ENCODE results near the gene OTX1.
A peak's percentile ranks its signal among the peaks of the same experiment; 100 is the strongest.
"Not testable (repeated sequence)": the region's sequence is repeated elsewhere in the genome, so short reads cannot be mapped to it uniquely, and the experiment has no call there.

Gene OTX1

DNA sequence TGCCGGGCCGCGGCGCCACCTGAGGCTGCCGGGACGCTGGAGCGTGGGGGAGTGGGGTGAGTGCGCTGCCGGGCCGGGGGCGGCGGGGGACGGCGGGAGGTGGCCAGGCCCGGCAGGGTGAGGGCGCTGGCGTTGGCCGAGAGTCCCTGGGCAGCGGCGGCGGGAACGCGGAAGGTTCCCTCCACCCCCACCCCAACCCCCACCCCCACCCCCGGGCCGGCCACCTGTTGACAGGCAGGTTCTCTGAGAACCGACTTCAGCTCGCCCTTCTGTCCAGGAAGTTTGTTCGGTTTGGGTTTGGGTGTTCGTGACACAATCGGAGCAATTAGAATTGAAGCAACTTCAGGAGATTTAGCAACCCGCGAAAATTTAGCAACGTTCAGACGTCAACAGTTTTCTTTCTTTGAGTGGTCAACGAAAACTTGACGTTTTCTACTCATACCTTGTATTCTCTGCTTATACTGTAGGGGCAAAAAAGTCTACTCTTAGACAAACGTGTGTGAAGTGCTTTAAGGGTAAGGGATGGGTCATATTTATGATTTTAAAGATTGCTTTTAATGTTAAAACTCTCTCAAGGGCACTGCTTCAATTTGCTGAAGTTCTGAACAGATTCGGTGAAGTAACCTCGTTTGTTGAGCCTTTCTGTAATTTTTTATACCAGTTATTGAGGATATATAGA lies 9.3 kb downstream of the OTX1 start:
- DNase-seq = no peak

DNA sequence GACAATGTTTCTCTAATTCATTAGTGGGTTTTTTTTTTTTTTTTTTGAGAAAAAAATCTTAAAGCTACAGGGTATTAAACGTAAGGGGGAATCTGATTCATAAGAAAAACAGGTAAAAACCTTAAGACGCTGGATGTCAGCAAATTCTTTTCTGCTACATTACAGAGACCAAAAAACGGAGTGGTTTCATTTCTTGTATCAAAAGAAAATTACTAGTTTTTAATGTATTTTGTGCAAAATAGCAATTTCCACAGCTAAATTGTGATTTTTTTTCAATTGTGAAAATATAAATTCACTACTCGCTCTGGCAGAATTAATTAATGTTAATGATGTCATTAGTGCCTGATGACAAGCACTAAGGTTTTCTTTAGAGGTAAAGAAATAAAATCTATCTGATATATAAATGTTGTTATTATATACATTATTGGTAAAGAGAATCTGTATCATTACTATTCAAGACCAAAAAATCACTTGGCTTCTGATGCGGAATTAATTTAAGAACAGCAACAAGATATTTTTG lies 9.9 kb downstream of the OTX1 start:
- DNase-seq = no peak

DNA sequence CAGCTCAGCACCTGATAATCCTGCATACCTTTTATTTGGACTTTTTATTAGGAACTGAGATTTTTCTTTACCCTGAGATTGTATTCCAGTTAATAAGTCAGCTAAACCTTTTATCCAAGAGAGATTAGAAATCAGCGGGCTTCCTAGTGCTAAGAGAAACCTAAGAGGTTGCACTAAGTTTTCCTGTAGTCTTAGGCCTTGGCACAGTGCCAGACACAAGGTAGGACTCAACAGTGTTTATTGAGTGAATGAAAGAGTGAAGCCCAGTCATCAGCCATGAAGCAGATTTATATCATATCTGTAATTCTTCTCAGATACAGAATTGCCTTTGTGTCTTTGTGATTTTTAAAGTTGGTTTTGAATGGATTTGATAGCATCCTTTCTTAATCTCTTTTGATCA lies 13.6 kb downstream of the OTX1 start:
- DNase-seq = no peak

DNA sequence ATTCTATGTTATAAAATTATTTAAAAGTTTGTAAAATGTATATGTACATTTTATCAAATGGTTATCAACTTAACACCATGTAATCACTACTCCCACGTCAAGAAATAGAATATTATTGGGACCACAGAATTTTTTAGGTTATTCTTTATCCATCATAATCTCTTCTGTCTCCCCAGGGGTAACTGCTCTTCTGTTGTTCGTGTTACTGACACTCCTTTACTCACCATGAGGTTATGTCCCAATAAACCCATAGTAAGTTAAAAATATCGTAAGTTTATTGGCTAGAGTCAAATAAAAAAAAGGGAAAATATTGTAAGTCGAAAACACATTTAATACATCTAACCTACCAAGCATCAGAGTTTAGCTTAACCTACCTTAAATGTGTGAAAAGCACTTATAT lies 14.0 kb downstream of the OTX1 start:
- no peak for DNase-seq

DNA sequence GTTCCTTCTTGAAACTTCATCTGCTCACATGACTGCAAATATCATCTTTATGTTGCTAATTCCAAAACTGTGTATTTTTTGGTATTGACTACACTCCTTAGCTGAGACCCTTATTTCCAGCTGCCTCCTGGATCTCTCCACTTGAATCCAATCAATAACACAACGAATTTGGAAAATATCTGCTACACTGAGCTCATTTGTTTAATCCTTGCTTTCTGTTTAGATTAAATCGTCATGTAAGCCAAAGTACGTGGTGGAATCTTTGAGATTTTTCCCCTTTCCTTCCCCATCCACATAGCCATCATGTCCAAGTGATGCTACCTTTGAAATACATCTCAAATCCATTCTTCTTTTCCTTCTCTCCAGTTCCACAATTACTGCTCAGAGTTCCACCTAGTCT lies 15.6 kb downstream of the OTX1 start:
- DNase-seq = no peak

DNA sequence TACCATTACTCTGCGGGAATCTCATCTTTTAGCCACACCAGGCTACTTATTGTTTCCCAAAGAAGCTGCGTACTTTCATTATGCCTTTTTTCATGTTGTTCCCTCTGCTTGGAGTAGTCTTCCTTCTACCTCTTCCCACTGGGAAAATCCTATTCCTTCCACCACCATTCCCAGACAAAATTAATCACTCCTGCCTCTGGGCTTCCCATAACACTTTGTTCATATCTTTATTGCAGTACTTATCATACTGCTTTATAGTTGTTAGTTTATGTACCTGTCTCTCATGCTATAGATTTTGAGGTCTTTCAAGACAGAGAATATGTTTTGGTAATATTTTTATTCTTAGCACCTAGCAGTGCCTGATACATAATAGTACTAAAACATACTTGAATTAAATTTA lies 16.2 kb downstream of the OTX1 start:
- no peak for DNase-seq

DNA sequence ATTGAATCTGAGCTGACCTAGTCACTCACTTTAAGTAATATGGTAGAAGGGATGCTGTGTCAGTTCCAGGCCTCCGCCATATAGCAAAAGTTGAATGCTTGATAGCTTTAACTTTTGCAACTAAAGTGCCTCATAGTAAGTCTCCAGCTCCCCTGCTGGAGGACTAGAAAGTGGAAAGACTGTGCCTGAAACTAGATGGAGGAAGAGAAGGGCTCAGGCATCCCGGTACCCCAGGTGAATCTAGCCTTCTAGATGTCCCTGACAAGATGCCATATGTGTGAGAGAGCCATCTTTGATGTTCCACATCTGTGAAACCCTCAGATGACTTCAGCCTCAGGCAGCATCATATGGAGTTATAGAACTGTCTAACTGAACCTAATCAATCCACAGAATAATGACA lies 21.0 kb downstream of the OTX1 start:
- DNase-seq = no peak

DNA sequence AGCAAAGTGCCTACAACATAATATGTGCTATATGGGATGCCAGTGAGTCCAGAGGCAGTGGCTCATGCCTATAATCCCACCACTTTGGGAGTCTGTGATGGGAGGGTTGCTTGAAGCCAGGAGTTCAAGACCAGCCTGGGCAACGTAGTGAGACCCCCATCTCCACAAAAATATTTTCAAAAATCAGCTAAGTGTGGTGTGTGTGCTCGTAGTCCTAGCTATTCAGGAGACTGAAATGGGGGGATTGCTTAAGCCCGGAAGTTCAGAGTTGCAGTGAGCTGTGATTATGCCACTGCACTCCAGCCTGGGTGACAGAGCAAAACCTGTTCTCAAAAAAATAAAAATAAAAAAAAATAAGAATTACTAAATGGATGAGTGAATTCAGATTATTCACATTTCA lies 23.4 kb downstream of the OTX1 start:
- no peak for DNase-seq

DNA sequence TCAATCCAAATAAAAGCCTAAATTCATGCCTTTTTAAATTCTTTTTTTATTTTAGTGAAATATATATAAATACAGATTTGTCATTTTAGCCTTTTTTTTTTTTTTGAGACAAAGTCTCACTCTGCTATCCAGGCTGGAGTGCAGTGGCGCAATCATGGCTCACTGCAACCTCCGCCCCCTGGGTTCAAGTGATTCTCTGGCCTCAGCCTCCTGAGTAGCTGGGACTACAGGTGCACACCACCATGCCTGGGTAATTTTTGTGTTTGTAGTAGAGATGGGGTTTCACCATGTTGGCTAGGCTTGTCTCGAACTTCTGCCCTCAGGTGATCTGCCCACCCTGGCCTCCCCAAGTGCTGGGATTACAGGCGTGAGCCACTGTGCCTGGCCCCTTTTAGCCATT lies 23.8 kb downstream of the OTX1 start:
- DNase-seq = not testable (repeated sequence)

DNA sequence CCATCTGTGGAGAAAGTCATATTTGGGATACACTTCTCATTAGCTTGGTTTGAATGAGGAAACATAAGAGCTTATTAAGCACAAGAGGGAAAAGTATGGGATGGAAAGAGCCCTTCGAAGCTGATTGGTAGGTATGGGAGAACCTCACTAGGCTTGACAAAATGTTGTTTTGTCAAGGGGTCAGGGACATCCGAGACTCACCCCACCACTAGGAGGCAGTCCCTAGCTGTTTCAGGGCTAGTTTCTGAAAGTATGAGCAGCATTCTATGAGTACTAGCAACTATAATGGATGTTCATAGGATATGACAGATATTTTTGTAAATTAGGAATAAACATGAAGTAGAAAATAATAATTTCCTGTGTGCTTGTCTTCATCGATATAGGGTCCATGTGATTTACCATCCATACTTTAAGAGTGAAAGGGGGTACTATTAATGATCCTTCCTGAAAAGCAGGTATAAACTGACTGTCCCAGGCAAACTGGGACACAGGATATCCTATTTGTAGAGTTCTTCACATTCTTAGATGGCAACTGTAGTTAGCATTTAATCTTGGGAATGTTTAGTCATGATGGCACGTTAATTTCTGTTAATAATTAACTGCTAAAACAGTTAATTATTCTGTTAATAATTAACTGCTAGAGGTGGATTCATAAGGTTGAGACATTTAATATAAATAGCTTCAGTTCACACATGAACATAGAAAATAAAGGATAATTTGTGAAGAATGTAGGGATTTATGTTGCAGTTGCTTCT lies 28.4 kb downstream of the OTX1 start:
- peak in 1 of 2 experiments; percentile 8 for DNase-seq

DNA sequence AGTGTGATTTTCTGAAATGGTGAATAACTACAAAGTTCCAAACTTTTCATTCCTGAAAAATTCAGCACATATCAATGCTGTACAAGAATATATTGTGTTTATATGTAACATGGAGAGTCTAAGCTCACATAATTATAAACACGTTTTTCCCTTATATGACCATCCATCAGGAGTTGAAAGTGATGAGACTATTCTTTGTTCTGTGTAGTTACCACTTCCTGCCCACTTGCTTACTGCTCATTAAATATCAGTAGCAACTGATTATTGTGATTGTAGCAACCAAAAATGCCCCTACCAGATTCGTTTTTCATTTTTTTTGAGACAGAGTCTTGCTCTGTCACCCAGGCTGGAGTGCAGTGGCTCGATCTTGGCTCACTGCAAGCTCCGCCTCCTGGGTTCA lies 30.8 kb downstream of the OTX1 start:
- DNase-seq = no peak

DNA sequence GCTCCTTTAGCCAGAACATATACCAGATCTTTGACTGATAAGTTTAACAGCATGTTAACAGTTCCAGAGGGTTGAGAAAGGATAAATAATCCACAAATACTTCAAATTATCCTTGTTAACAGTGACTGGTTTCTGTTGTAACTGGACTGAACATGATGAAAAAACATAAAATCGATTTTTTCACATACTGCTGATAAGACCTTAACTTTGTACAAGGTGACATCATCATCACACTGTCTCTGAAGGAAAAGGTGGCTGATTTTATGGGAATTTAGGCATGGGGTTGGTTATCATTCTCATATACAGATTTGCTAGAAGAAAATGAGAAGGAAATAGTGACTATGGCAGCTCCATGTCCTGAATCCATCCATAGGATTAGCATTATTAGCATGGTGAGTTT lies 36.1 kb downstream of the OTX1 start:
- DNase-seq = no peak

DNA sequence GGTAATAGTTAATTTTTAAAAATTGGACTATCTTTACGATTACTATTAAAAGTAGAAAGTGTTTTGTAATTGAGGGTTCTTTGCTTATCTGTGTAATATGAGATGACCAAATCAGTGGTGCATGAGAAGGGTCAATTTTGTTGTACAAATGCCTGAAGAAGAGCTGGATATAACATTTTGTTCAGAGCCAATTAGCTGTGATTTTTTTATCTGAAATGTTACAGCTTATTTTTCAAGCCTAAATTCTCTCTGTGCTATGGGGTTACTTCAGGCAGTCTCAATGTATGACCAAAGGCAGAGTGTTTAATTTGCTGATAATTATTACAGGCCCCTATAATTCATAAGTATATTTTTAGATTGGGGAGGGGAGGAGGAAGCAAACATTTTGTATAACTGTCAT lies 41.8 kb downstream of the OTX1 start:
- DNase-seq = no peak

DNA sequence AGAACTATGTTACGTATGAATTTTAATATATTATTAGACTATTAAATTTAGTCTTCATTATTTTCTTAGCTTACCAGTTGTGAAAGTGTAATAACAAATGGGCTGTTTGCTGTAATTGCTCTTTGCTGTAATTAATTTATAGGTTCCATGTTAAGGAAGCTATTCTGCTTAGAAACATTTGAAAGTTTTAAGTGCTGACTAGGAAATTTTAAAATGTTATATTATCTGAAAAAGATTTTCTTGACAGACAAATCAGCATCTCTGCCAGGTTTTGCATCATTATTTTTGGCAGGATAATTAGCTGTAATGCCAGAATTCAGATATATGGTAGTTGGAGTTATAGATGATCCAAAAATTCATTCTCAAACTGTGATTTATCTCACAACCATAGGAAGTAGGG lies 42.2 kb downstream of the OTX1 start:
- no peak for DNase-seq

DNA sequence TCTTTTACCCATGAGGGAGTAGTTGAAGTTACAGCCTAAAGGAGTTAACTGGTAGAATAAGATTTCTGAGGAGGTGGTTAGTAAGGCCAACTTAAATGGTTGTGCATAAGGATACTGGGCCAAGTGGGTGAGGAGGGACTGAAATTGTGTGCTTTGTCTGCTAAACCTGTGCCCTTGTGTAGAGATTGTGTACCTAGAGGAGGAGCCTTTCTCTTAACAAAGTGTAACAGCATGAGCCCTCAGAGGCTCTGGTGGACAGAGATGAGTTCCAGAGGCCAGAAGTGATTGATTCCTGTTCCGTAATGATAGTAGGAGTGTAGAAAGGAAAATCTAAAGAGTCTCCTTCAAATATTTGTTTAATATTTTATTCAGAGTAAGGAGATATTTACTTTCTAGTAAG lies 42.9 kb downstream of the OTX1 start:
- DNase-seq = no peak

DNA sequence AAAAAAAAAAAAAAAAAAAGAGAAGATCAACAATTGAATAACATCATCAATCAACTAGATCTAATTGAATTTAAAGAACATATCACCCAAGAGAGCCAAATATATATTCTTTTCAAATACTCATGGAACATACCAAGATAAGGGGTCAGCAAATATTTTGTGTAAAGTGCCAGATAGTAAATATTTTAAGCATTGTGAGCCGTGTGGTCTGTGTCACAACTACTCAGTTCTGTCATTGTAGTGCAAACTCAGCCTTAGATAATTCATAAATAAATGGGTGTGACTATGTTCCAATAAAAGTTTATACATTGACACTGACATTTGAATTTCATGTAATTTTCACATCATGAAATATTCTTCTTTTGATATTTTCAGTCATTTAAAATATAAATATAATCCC lies 45.9 kb downstream of the OTX1 start:
- DNase-seq = no peak

DNA sequence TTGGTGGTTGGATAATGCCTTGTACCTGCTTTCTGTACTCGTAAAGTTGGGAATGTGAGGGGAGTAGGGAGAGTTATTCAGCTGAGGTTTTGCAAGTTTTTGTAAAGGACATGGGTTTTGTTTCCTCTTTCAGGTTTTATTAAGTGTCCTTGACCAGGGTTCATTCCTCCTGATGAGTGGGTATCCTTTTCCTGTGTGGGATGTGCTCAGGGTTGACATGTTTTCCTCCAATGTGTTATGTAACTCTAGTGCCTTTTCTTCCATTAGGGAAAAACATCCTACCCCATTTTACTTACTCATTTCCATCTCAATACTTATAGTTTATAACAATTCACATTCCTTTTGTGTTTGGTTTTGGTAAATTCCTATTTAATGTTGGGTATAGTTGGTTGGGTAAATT lies 48.4 kb downstream of the OTX1 start:
- DNase-seq = no peak

DNA sequence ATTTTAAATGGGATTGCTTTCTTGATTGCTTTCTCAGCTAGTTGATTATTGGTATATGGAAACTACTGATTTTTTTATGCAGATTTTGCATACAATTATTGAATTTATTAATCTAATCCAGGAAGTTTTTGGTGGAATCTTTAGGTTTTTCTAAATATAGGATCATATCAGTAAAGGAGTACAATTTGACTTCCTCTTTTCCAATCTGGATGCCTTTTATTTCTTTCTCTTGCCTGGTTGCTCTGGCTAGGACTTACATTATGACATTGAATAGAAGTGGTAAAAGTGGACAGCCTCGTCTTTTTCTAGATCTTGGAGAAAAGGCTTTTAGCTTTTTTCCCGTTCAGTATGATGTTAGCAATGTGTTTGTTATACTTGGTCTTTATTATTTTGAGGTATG lies 51.3 kb downstream of the OTX1 start:
- no peak for DNase-seq

DNA sequence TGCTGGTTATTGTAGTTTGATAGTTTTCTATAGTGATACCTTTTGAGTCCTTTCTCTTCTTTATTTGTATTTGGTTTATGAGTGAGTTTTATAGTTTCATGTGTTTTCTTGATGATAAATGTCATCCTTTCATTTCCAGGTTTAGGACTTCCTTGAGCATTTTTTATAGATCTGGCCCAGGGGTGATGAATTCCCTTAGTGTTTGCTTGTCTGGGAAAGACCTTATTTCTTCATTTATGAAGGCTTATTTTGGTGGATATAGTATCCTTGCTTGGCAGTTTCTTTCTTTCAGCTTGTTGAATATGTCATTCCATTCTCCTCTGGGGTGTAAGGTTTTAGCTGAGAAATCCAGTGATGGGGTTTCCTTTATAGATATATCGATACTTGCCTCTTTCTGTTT lies 53.9 kb downstream of the OTX1 start:
- no peak for DNase-seq

Measured in activated CD4-positive, alpha-beta T cell treated with anti-CD3 and anti-CD28 coated beads, Interleukin-2, amount 50 U/mL, for 48 hours (primary cell).